Measurements from ENCODE around the gene PIGL.
"Not testable (repeated sequence)": the region's sequence is repeated elsewhere in the genome, so short reads cannot be mapped to it uniquely, and the experiment has no call there.

The PIGL gene

GRCh38 chr17:16222406-16222805, 5.4 kb downstream of the PIGL start:
- DNase-seq (ENCODE audit: low spot score) = no peak
- in situ Hi-C loops (cut with MboI; ENCODE audit: low sequenced_read_pairs, unreplicated experiment) = no loop called here
- no peak for TF ChIP-seq CTCF (IDR thresholded peaks at IDR 0.05; ENCODE audit: borderline replicate concordance, control extremely low read depth, extremely low read depth, insufficient read depth, missing control alignments)

- in situ Hi-C loops (cut with MboI; ENCODE audit: low sequenced_read_pairs, unreplicated experiment) = loop anchor here (10.0 kb wide), 1 partner anchor 65 kb away; no protein-coding TSS in a partner anchor
- DNase-seq (ENCODE audit: low spot score) = not testable (repeated sequence)
Observed at GRCh38 chr17:16229912-16230561, 13.0 kb downstream of the PIGL start.

GRCh38 chr17:16232391-16232790, 15.4 kb downstream of the PIGL start:
- in situ Hi-C loops (cut with MboI; ENCODE audit: low sequenced_read_pairs, unreplicated experiment) = loop anchor here (10.0 kb wide), 1 partner anchor 62 kb away; no protein-coding TSS in a partner anchor
- TF ChIP-seq CTCF (IDR thresholded peaks at IDR 0.05; ENCODE audit: borderline replicate concordance, control extremely low read depth, extremely low read depth, insufficient read depth, missing control alignments) = no peak
- no peak for DNase-seq (ENCODE audit: low spot score)

GRCh38 chr17:16239931-16240330, 22.9 kb downstream of the PIGL start:
- in situ Hi-C loops (cut with MboI; ENCODE audit: low sequenced_read_pairs, unreplicated experiment) = loop anchor here (10.0 kb wide), 1 partner anchor 55 kb away; no protein-coding TSS in a partner anchor
- TF ChIP-seq CTCF (IDR thresholded peaks at IDR 0.05; ENCODE audit: borderline replicate concordance, control extremely low read depth, extremely low read depth, insufficient read depth, missing control alignments) = no peak
- DNase-seq (ENCODE audit: low spot score) = no peak

- in situ Hi-C loops (cut with MboI; ENCODE audit: low sequenced_read_pairs, unreplicated experiment) = no loop called here
- DNase-seq (ENCODE audit: low spot score) = no peak
- no peak for TF ChIP-seq CTCF (IDR thresholded peaks at IDR 0.05; ENCODE audit: borderline replicate concordance, control extremely low read depth, extremely low read depth, insufficient read depth, missing control alignments)
Observed at GRCh38 chr17:16241906-16242399, 24.9 kb downstream of the PIGL start.

GRCh38 chr17:16243385-16243784, 26.4 kb downstream of the PIGL start:
- TF ChIP-seq CTCF (IDR thresholded peaks at IDR 0.05; ENCODE audit: borderline replicate concordance, control extremely low read depth, extremely low read depth, insufficient read depth, missing control alignments) = no peak
- in situ Hi-C loops (cut with MboI; ENCODE audit: low sequenced_read_pairs, unreplicated experiment) = no loop called here
- DNase-seq (ENCODE audit: low spot score) = no peak

- in situ Hi-C loops (cut with MboI; ENCODE audit: low sequenced_read_pairs, unreplicated experiment) = no loop called here
- TF ChIP-seq CTCF (IDR thresholded peaks at IDR 0.05; ENCODE audit: borderline replicate concordance, control extremely low read depth, extremely low read depth, insufficient read depth, missing control alignments) = no peak
- DNase-seq (ENCODE audit: low spot score) = no peak
Observed at GRCh38 chr17:16243801-16244567, 27.0 kb downstream of the PIGL start.

Data from GM13976 (cell line).